HG02852 (cell line): ENCODE results near the gene EIF4B.
"Not testable (repeated sequence)": the region's sequence is repeated elsewhere in the genome, so short reads cannot be mapped to it uniquely, and the experiment has no call there.

Experiments used
- ATAC-seq: cut with Tn5 transposase; IDR thresholded peaks from one replicate; pipeline ENCODE4 v1.9.1; 2021; ENCODE audit warnings: mild to moderate bottlenecking, moderate library complexity; ENCODE audit not compliant: unreplicated experiment

The EIF4B gene

DNA sequence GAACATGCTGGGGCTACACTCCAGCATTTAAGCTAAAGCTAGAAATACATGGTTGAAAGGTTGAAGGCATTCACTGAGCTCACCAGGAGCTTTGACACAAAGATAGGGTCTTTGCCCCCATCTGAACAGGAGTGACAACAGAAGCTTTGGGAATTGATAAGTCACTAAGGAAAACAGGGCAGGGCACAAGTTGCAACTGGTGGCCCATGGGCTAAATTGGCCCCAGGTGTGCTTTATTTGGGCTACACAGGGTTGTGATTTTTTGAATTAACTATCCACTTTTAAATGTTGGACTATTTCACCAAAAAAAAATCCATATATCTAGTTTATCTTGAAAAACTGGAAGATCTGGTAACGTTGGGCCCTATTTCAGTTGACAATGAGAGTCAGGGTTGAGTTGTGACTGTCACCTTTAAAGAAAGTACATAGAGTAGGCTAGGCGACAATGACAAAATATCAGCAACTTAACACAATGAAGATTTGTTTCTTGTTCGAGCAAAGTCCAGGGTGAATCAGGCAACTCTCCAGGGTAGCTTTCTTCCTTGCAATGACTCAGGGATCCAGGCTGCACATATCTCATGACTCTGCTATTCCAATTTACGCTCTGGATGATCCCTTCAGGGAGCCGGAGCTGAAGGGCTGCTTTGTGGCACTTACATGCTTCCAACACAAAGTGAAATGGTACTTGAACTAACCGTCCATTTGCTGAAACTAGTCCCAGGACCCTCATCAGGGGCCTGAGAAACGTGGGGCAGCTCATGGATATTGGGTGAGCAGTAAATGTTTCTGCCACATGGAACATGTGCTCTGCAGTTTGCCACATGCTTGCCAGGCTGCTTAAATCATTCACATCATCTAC lies 13.3 kb upstream of the EIF4B start:
- no peak for ATAC-seq

DNA sequence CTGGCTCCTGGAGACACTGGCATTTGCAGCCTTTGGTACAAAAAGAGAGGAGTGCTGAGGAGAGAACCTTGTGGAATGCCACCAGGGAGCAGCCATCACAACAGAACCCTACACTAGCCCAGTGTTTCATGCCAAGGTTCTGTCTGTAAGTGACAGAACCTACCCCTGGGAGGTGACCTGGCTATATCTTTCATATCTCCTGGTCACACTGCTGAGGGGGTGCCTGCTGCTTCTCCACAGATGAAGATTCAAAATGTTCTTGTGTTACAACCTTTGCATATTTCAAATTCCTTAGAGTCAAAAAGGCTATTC lies 12.7 kb upstream of the EIF4B start:
- ATAC-seq = no peak

DNA sequence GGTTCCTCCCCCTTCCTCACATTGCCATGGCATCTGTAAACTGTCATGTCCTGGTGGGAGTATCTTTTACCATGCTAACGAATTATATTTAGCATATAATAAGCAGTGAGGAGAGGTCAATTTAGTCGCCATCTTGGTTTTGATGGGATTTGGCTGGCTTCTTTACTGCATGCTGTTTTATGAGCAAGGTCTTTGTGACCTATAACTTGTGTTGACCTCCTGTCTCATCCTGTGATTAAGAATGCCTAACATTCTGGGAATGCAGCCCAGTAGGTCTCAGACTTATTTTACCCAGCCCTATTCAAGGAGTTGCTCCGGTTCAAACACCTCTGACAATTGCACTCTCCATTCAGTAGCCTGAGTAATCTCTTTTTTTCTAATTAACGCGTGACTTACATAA lies 2.1 kb upstream of the EIF4B start:
- ATAC-seq = no peak

DNA sequence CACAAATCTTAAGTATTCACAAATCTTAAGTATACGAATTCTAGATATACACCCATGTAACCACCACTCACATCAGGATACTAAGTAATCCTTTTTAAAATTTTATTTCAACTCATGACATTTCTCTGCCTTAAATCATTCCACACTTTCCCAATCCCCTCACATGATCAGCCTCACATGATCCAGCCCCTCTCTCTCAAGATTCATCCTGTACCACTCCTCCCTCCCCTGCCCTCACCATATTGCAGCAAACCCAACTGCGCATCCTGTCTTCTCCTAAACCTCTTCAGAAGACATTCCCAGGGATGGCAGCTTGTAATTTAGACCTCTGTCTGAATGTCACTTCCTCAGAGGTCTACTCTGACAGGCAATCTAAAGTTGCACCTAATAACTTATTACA lies 1.7 kb upstream of the EIF4B start:
- no peak for ATAC-seq

DNA sequence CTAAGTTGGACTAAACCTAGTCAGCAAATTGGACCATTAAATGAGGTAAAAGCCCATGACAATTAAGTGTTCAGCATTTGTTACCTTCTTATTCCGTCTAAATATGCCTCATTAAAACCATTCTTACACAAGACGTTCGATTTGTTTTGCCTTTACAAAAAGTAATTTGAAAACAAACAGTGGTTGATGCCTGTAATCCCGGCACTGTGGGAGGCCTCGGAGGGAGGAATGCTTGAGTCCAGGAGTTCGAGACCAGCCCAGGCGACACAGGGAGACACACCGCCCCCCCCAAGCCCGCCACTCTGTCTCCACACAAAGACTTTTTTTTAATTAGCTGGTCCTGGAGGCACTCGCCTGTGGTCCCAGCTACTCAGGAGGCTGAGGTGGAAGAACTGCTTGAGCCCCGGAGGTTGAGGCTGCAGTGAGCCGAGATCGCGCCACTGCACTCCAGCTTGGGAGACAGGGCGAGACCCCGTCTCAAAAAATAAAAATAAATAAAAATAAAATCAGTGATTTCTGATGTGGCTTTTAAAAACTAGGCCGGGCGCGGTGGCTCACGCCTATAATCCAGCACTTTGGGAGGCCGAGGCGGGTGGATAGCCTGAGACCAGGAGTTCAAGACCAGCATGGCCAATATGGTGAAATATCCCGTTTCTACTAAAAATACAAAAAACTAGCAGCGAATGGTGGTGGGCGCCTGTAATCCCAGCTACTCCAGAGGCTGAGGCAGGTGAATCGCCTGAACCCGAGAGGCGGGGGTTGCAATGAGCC lies 856 bp upstream of the EIF4B start:
- no peak for ATAC-seq

DNA sequence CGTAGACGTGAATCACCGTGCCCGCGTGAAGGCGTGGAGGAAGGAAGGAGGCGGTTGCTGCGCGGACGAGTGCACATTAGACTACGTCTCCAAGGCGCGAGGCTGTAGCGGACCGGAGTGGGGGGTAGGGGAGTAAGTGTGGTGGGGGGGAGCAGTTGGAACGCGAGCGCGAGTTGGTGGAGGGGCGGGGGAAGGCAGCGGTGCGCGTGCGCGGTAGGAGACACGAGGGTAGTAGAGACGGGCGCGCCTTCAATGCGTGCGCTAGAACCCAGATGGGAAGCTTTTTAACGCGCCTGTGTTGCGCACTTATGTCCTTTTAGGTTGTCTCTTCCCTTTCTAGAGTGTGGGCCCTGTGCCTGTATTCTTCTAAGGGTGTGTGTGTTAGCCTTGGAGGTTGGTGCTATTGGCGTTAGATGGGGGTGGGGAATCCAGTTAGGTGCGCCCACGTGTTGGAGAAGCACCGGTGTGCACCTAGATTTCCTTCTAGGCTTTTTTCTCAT lies 604 bp downstream of the EIF4B start:
- ATAC-seq = peak; percentile 18

DNA sequence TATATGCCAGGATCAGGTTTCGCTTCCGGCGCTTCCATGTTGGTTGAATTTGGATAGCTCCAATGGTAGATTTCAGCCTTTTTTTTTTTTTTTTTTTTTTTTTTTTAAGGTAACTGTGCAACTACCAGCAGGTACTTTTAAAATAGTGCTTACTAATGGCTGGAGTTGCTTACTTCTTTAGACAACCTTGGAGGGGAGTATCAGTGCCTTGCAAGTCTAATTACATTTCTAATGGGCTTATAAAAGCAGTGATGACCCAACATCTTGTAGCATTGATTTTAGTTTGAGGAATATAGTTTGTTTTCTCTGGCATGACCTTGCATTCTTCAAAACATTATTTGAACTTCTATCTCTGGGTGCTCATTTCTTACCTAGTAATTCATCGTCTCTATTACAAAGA lies 1.1 kb downstream of the EIF4B start:
- ATAC-seq = no peak

DNA sequence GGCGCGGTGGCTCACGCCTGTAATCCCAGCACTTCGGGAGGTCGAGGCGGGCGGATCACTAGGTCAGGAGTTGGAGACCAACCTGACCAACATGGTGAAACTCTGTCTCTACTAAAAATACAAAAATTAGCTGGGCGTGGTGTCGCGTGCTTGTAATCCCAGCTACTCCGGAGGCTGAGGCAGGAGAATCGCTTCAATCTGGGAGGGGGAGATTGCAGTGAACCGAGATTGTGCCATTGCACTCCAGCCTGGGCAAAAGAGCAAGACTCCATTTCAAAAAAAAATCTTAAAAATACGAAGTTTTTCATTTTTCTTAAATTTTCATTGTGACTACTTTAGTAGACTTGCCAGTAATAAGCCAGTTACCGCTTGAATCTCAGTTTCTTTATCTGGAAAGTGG lies 2.5 kb downstream of the EIF4B start:
- ATAC-seq = not testable (repeated sequence)

DNA sequence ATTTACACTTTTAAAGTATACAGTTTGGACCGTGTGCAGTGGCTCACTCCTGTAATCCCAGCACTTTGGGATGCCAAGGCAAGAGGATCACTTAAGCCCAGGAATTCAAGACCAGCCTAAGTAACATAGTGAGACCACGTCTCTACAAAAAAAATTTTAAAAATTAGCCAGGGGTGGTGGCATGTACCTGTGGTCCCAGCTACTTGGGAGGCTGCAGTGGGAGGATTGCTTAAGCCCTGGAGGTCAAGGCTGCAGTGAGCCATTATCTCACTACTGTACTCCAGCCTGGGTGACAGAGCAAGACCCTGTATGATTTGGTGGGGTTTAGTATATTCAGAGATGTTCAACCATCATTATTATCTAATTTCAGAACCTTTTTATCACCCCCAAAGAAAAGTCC lies 4.7 kb downstream of the EIF4B start:
- no peak for ATAC-seq

DNA sequence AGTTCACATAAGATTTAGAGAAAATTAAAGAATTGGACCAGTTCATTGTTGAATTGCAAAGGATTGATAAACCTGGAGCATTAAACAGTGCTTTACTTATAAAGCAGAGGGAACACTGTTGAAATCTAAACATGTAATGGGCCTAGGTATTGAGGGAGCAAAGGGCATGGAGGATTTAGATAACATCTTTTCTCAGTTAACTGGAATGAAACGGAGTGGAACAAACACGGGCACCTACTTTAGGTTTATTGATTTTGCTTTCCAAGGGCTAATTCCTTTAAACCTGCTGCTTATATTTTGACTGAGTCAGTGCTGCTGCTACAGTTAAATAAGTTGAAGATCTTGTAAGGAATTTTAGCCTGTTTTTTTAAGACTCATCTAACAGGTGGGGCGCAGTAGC lies 5.6 kb downstream of the EIF4B start:
- ATAC-seq = no peak

DNA sequence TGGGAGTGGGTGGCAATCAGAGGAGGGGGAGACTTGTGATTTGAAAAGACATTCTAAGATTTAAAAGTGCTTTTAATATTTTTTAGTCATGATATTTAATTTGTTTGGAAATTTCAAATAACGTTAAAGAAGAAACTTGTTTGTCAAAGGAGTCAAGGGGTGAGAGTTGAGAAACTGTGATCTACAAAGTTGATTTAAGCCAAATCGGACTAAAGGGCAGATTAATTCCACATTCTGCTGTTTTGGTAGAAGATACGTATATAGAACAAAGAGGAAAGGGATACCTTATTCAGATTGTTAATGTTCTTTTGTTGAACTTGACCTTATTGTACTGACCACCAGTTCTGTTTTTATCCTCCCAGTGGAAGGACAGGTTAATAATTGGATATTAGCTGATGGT lies 6.7 kb downstream of the EIF4B start:
- no peak for ATAC-seq

DNA sequence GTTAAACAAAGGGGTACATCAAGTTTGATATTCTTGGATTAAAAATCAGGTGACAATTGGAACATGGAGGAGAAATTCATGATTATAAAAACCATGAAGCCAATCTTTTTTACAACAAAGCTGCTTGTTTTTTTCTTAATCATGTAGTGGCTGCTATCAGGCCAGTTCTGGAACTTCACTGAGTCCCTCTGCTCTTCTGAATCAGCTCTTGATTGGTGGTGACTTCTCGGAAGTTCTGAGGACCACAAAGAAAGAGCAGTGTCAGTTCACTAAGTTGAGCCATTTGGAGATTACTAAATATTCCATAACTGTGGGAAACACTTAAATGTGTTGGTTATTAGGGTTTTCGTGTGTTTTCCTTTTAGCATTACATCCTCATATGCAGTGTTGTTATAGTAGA lies 8.5 kb downstream of the EIF4B start:
- ATAC-seq = no peak

DNA sequence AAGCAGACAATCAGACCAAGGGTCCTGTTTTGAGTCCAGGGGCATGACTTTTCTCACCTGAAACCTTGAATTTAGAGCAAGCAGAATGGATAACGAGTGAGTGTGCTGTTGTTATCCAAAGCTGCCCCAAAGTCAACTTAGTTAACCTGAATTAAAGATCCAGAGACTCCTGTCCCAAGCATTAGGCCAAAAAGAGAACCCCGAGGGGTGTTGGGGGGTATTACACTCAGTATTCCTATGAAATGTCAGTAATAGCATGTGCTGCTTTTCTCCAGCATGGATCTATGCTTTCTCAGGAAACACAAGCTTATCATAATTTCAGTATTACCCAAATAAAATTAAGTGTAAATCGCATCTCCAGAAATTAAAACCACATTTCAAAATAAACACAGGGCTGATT lies 19.0 kb downstream of the EIF4B start:
- no peak for ATAC-seq

DNA sequence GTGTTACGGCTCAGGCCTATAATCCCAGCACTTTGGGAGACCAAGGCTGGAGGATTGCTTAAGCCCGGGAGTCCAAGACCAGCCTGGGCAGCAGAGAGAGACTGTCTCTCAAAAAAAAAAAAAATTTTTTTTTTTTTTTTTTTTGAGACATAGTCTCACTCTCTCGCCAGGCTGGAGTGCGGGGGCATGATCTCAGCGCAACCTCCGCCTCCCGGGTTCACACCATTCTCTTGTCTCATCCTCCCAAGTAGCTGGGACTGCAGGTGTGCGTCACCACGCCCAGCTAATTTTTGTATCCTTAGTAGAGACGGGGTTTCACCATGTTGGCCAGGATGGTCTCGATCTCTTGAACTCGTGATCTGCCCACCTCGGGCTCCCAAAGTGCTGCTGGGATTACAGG lies 20.8 kb downstream of the EIF4B start:
- not testable (repeated sequence) for ATAC-seq

DNA sequence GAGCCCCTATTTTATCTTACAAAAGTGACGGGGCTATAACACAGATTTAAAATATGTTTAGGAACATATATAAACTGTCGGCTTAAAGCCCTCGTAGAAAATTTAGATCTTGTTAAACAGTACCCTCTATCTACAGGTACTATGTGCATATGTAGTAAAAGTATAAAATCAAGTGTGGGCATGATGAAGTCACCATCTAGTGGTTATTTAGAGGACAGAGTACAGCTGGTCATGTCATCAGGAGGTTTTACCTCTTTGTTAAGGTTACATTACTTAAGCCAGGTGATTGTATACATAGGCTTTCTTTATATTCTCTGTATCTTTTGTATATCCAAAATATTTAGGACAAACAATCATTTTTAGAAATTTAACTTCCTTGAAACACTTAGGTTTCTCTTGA lies 25.4 kb downstream of the EIF4B start:
- ATAC-seq = no peak

DNA sequence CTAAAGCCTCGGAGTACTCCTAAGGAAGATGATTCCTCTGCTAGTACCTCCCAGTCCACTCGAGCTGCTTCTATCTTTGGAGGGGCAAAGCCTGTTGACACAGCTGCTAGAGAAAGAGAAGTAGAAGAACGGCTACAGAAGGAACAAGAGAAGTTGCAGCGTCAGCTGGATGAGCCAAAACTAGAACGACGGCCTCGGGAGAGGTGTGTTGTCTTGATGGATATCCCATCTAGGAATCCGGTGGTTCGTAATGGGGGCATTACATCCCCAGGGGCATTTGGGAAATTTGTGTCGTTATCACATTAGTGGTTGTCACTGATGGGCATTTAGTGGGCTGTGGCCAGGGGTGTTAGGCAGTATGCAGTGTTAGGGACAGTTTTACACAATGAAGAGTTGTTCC lies 27.6 kb downstream of the EIF4B start:
- not testable (repeated sequence) for ATAC-seq

DNA sequence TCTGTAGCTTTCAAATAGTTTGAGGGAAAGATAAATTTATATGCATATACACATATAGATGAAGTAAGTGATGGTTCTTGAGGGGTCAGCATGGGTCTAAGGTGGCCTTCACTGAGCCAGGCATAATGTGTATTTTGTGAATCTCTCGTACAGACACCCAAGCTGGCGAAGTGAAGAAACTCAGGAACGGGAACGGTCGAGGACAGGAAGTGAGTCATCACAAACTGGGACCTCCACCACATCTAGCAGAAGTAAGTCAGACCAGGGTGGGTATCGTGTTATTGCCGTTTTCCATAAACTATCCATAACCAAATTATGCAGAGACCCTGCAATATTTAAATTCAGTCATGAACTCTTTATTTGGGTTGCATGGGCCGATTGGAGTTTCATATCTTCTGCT lies 28.2 kb downstream of the EIF4B start:
- ATAC-seq = no peak

DNA sequence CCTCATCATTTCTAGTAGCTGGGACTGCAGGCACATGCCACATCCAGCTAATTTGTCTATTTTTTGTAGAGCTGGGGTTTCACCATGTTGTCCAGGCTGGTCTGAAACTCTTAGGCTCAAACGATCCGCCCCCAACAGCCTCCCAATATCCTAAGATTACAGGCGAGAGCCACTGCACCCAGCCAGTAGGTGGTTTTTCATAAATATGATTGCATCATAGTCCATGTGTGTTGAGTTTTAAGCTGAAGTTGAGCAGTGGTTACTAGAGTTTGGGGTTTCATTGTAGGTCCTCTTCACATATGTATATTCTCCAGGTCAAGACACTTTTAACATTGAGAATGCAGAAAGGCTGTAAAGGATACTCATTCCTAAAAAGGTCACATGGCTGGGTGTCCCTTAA lies 30.5 kb downstream of the EIF4B start:
- no peak for ATAC-seq

DNA sequence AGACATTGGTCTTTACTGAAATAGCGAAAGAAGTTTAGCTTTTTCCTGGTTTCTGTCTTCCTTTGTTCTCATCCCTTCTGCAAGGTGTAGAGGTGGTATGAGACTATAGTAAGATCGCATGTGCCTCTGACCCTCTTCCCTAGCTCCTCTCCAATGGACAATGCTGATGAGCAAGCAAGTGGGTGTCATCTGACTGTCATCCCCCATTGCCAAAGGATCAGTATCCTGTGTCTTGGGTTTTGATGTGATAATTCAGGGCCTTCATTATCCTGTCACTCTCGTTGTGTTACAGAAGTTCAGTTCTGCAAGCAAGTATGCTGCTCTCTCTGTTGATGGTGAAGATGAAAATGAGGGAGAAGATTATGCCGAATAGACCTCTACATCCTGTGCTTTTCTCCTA lies 33.6 kb downstream of the EIF4B start:
- ATAC-seq = no peak

DNA sequence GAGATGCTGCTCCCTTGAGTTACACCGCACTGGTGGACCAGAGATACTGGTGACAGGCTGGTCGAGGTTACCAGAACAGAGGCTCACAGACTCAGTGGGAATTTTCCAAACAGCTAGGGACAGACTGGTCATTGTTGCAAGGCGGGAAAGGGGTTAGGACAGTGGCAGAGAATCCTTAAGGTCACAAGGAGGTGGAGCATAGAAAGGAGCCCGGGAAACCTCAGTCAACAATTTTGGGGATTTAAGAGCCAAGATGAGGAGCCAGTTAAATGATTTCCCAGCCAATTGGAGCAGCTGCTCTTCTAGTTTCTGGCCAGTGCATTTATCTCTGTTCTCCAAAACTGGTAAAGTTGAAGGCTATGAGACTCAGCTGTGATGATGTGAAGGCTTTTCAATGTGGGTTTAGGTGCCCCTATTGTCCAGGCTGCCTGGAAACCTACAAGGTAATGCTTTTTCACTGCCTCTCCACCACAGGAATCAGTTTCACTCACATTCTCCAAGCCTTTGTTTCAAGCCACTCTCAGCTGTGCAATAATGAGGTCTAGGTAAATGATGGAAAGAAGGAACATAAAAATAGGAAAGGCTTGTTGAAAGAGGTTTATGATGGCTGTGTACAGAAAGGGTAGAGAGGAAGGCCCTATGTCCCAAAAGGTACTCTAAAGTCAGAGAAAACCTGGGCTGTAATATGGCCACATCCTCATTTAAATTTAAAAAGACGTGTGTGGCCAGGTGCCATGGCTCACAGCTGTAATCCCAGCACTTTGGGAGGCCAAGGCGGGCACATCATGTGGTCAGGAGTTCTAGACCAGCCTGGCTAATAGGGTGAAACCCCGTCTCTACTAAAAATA lies 36.6 kb downstream of the EIF4B start:
- no peak for ATAC-seq

DNA sequence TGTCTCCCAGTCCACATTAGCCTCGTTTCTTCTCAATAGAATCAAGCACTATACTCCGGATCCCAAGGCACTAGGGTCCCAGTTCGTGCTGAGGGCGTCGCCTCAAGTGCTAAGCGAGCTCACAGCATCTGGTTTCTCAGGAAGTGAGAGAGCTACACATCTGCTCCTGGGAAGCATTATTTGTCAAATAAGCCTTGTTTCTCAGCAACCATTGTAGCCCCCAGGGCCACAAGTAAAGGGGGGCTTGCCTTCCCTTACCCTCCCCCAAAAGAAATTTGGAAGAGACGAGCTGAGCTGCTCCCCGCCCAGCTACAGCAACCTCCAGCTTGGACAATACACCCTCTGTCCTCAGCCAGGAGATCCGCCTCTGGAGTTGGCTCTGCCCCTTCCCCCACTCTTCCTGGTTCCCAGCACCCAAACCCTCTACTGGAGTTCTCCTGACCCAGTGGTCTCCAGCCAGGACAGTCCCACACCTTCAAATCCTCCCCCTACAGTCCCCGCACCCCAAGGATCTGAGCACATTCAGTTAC lies 37.9 kb downstream of the EIF4B start:
- ATAC-seq = no peak
